GM23338 (cell line): Measurements from ENCODE around the gene CYBRD1. TPM values are rescaled to one million over a fixed set of nuclear protein-coding genes. Genes with fewer than 3 reads are reported as not detected.

Experiments used
- ATAC-seq: fragments of 200-7000 bp; cut with Tn5 transposase; 3 replicates; pipeline ENCODE4 v1.9.1; 2020
- DNase-seq: peaks from one replicate; pipeline ENCODE4 v3.0.0-alpha.2; 2015; ENCODE audit warnings: low spot score
- H2AFZ ChIP-seq: fragments of 200-600 bp; sonication (generic); 2 replicates; pipeline ENCODE4 v1.8.0; 2016; ENCODE audit warnings: antibody characterized with exemption, mild to moderate bottlenecking, moderate library complexity
- H3F3A ChIP-seq: fragments of 200-600 bp; sonication (generic); replicated peaks from 2 replicates; pipeline ENCODE4 v1.8.0; 2017; ENCODE audit warnings: antibody characterized with exemption, mixed run types, low read depth
- H3K27ac ChIP-seq: fragments of 200-600 bp; sonication (generic); 2 replicates; pipeline ENCODE4 v1.6.1; 2016; ENCODE audit warnings: low read depth
- H3K27me3 ChIP-seq: fragments of 200-600 bp; sonication (generic); 2 replicates; pipeline ENCODE4 v1.8.0; 2016; ENCODE audit warnings: mild to moderate bottlenecking, mixed run types, moderate library complexity; ENCODE audit not compliant: insufficient read depth
- H3K36me3 ChIP-seq: fragments of 200-600 bp; sonication (generic); 2 replicates; pipeline ENCODE4 v1.8.0; 2016; ENCODE audit warnings: mild to moderate bottlenecking; ENCODE audit not compliant: insufficient read depth
- H3K4me1 ChIP-seq: fragments of 200-600 bp; sonication (generic); 2 replicates; pipeline ENCODE4 v1.8.0; 2016; ENCODE audit warnings: mild to moderate bottlenecking, moderate library complexity; ENCODE audit not compliant: insufficient read depth
- H3K4me2 ChIP-seq: fragments of 200-600 bp; sonication (generic); 2 replicates; pipeline ENCODE4 v1.7.1; 2017; ENCODE audit warnings: mixed run types
- H3K4me3 ChIP-seq: fragments of 200-600 bp; sonication (generic); 2 replicates; pipeline ENCODE4 v1.6.1; 2016; ENCODE audit warnings: mixed run types
- H3K79me2 ChIP-seq: fragments of 200-600 bp; sonication (generic); replicated peaks from 2 replicates; pipeline ENCODE4 v1.8.0; 2017; ENCODE audit warnings: mild to moderate bottlenecking; ENCODE audit not compliant: insufficient read depth
- H3K9me2 ChIP-seq: fragments of 200-600 bp; sonication (generic); 2 replicates; pipeline ENCODE4 v1.8.0; 2017; ENCODE audit not compliant: insufficient read depth
- H4K20me1 ChIP-seq: fragments of 200-600 bp; sonication (generic); replicated peaks from 2 replicates; pipeline ENCODE4 v1.8.0; 2017; ENCODE audit warnings: mild to moderate bottlenecking; ENCODE audit not compliant: insufficient read depth
- H3K27ac Mint-ChIP-seq: 2 replicates; pipeline ENCODE4 v1.8.0; 2020; ENCODE audit warnings: inconsistent platforms, mild to moderate bottlenecking, moderate library complexity, mixed read lengths
- H3K27me3 Mint-ChIP-seq: 3 replicates; pipeline ENCODE4 v1.8.0; 2022; ENCODE audit warnings: low read depth, mild to moderate bottlenecking, moderate library complexity, mixed read lengths, inconsistent platforms; ENCODE audit not compliant: insufficient read depth, poor library complexity
- H3K36me3 Mint-ChIP-seq: 3 replicates; pipeline ENCODE4 v1.8.0; 2021; ENCODE audit warnings: low read depth, mild to moderate bottlenecking, inconsistent platforms, moderate library complexity, mixed read lengths
- H3K4me1 Mint-ChIP-seq: 3 replicates; pipeline ENCODE4 v1.8.0; 2020; ENCODE audit warnings: mild to moderate bottlenecking, inconsistent platforms, mixed read lengths
- H3K4me3 Mint-ChIP-seq: 3 replicates; pipeline ENCODE4 v1.8.0; 2021; ENCODE audit warnings: moderate library complexity, mild to moderate bottlenecking, inconsistent platforms, mixed read lengths
- H3K9me3 Mint-ChIP-seq: 3 replicates; pipeline ENCODE4 v1.8.0; 2020; ENCODE audit warnings: moderate library complexity, mild to moderate bottlenecking, inconsistent platforms, mixed read lengths
- CREB1 ChIP-seq: fragments of 250-450 bp; sonication (Bioruptor Pico); IDR thresholded peaks from 2 replicates; pipeline ENCODE4 v1.5.0; 2020; ENCODE audit warnings: low read depth, mild to moderate bottlenecking, moderate library complexity
- ETS1 ChIP-seq: IDR thresholded peaks from 2 replicates; pipeline ENCODE4 v1.6.1; 2016; ENCODE audit warnings: antibody characterized with exemption
- EZH2 ChIP-seq: fragments of 200-600 bp; sonication (generic); IDR thresholded peaks from one replicate; pipeline ENCODE4 v1.8.0; 2017; ENCODE audit warnings: antibody characterized with exemption, mild to moderate bottlenecking, low read depth; ENCODE audit not compliant: unreplicated experiment
- EZH2phosphoT487 ChIP-seq: fragments of 200-600 bp; sonication (generic); IDR thresholded peaks from one replicate; pipeline ENCODE4 v1.8.1; 2018; ENCODE audit warnings: antibody characterized with exemption; ENCODE audit not compliant: unreplicated experiment
- JUNB ChIP-seq: IDR thresholded peaks from one replicate; pipeline ENCODE4 v1.6.1; 2016; ENCODE audit warnings: antibody characterized with exemption; ENCODE audit not compliant: unreplicated experiment
- NANOG ChIP-seq: IDR thresholded peaks from 2 replicates; pipeline ENCODE4 v1.6.1; 2016; ENCODE audit warnings: antibody characterized with exemption, borderline replicate concordance
- REST ChIP-seq: IDR thresholded peaks from one replicate; pipeline ENCODE4 v1.6.1; 2018; ENCODE audit warnings: antibody characterized with exemption; ENCODE audit not compliant: unreplicated experiment
- ZNF114 ChIP-seq: fragments of 250-450 bp; sonication (Bioruptor Pico); IDR thresholded peaks from 2 replicates; pipeline ENCODE4 v1.5.0; 2020; ENCODE audit warnings: mild to moderate bottlenecking, moderate library complexity
- ZNF331 ChIP-seq: fragments of 250-450 bp; sonication (Bioruptor Pico); IDR thresholded peaks from 2 replicates; pipeline ENCODE4 v1.5.0; 2020; ENCODE audit warnings: low read depth, mild to moderate bottlenecking, moderate library complexity
- polyA plus RNA-seq: library from polyadenylated mRNA; unstranded; fragments of >200 nt; fragmentation: Nextera tagmentation; extraction: Ambion mirVana; gene quantifications from 2 replicates; pipeline ENCODE4 v1.2.1, GENCODE V29; 2016
- total RNA-seq: library from RNA; depleted of rRNA; stranded (reverse); fragments of >200 nt; shearing (Covaris generic); gene quantifications from 2 replicates; pipeline ENCODE4 v1.2.3, GENCODE V29; 2014
- TF ChIP-seq, protein P1 (sequence below), 2 experiments: fragments of 200-600 bp in 1 of 2; sonication (generic) in 1 of 2; conservative IDR thresholded peaks; 2 replicates each; pipeline versions ENCODE4 v1.5.1 to v1.6.1; 2016 to 2017; ENCODE audit warnings: antibody characterized with exemption in 2 of 2, low read depth in 2 of 2, mild to moderate bottlenecking in 2 of 2, moderate library complexity in 1 of 2

The CYBRD1 gene
- total and polyA plus RNA-seq, 2 experiments from 2014 or later, result 3.4 to 5.3 TPM

DNA sequence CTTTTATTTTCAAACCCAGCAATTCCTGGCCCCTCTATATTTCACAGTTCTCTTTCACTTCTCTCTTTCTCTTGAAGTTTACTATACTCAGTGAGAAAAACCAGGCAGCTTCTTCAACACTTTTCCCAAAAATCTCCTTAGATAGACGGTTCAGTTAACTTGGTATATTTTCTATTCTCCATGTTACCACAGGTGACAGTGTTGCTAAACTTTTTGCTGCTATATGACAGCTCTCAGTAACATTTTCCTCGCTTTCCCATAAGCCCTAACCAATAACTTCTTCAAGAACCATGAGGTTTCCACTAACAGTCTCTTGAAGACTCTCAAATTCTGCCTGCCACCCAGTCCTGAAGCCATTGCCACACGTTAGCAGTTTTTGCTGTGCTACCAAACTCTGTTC, 45.8 kb downstream of the CYBRD1 start:
- no peaks in the 10 kb centered on the region for H3K9me2 ChIP-seq
- DNase-seq, result peak; percentile 34

GRCh38 chr2:171571721-171572120, 49.4 kb downstream of the CYBRD1 start:
- H4K20me1 ChIP-seq, result no peaks in the 10 kb centered on the region
- H3K4me1 Mint-ChIP-seq, result peaks cover 13% of the 10 kb centered on the region
- TF ChIP-seq NANOG (no peak), CREB1 (CRISPR knock-in tag) (no peak), ZNF114 (CRISPR knock-in tag) (no peak), ETS1 (no peak), EZH2phosphoT487 (no peak), ZNF331 (no peak), EZH2 (no peak), REST (no peak), JUNB (no peak)

More for the DNA sequence above, 45.8 kb downstream of the CYBRD1 start:
- Mint-ChIP-seq H3K36me3 (no peaks in the 10 kb centered on the region), H3K27me3 (peaks cover 8% of the 10 kb centered on the region), H3K4me1 (peaks cover 9% of the 10 kb centered on the region), H3K27ac (no peak overlapping the region), H3K9me3 (no peaks in the 10 kb centered on the region), H3K4me3 (no peak overlapping the region)
- H4K20me1 ChIP-seq, result no peaks in the 10 kb centered on the region
- H3K27ac ChIP-seq, result no peak overlapping the region
- no peaks in the 10 kb centered on the region for H3K36me3 ChIP-seq
- H2AFZ ChIP-seq, result peak overlapping the region; percentile 6; the same call in 1 of the 2 replicates
- H3K79me2 ChIP-seq, result no peaks in the 10 kb centered on the region
- H3K27me3 ChIP-seq, result no peaks in the 10 kb centered on the region
- no peak overlapping the region for H3K4me3 ChIP-seq
- no peaks in the 10 kb centered on the region for H3K4me1 ChIP-seq
- ATAC-seq, result peak; percentile 57
- no peaks in the 10 kb centered on the region for H3F3A ChIP-seq
- no peak overlapping the region for H3K4me2 ChIP-seq
- TF ChIP-seq ZNF114 (CRISPR knock-in tag), result no peak
- TF ChIP-seq, protein P1, sequence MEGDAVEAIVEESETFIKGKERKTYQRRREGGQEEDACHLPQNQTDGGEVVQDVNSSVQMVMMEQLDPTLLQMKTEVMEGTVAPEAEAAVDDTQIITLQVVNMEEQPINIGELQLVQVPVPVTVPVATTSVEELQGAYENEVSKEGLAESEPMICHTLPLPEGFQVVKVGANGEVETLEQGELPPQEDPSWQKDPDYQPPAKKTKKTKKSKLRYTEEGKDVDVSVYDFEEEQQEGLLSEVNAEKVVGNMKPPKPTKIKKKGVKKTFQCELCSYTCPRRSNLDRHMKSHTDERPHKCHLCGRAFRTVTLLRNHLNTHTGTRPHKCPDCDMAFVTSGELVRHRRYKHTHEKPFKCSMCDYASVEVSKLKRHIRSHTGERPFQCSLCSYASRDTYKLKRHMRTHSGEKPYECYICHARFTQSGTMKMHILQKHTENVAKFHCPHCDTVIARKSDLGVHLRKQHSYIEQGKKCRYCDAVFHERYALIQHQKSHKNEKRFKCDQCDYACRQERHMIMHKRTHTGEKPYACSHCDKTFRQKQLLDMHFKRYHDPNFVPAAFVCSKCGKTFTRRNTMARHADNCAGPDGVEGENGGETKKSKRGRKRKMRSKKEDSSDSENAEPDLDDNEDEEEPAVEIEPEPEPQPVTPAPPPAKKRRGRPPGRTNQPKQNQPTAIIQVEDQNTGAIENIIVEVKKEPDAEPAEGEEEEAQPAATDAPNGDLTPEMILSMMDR (conservative IDR thresholded peaks at IDR 0.05; ENCODE audit: low read depth in 2 of 2), result peak; percentile 32 to 49; a peak in 3 of 4 replicates

More at GRCh38 chr2:171571721-171572120, 49.4 kb downstream of the CYBRD1 start:
- Histone ChIP-seq H3K4me2 (no peak overlapping the region), H2AFZ (peak overlapping the region; percentile 44; the same call in 1 of the 2 replicates), H3K27me3 (no peaks in the 10 kb centered on the region), H3K36me3 (no peaks in the 10 kb centered on the region), H3K4me1 (no peaks in the 10 kb centered on the region), H3K9me2 (no peaks in the 10 kb centered on the region), H3K4me3 (no peak overlapping the region), H3K27ac (no peak overlapping the region), H3K79me2 (no peaks in the 10 kb centered on the region), H3F3A (no peaks in the 10 kb centered on the region)
- peaks cover 9% of the 10 kb centered on the region for H3K27me3 Mint-ChIP-seq
- DNase-seq (no peak), ATAC-seq (no peak)
- no peaks in the 10 kb centered on the region for H3K9me3 Mint-ChIP-seq
- H3K36me3 Mint-ChIP-seq, result no peaks in the 10 kb centered on the region
- H3K27ac Mint-ChIP-seq, result no peak overlapping the region
- no peak overlapping the region for H3K4me3 Mint-ChIP-seq
